Duodenal mucosa (tissue), 2 donors: ENCODE measurements around the gene MMP1.

Experiments
- H3K27ac ChIP-seq: one replicate; pipeline ENCODE4 v1.7.0; 2013; ENCODE audit warnings: low read depth, low read length
- H3K27me3 ChIP-seq, 2 donors: one replicate each; pipeline ENCODE4 v1.7.0; 2013; ENCODE audit warnings: low read length in 2 of 2, control low read depth in 1 of 2; ENCODE audit not compliant: insufficient read depth in 2 of 2, control insufficient read depth in 1 of 2
- H3K36me3 ChIP-seq, 2 donors: one replicate each; pipeline ENCODE4 v1.7.0; 2013; ENCODE audit warnings: low read length in 2 of 2, control low read depth in 1 of 2; ENCODE audit not compliant: insufficient read depth in 2 of 2, control insufficient read depth in 1 of 2
- H3K4me1 ChIP-seq, 2 donors: one replicate each; pipeline ENCODE4 v1.7.0; 2013; ENCODE audit warnings: low read length in 2 of 2, control low read depth in 1 of 2; ENCODE audit not compliant: insufficient read depth in 2 of 2, control insufficient read depth in 1 of 2
- H3K4me3 ChIP-seq, 2 donors: one replicate each; pipeline ENCODE4 v1.7.0; 2013; ENCODE audit warnings: low read length in 2 of 2, low read depth in 1 of 2
- H3K9ac ChIP-seq, 2 donors: one replicate each; pipeline ENCODE4 v1.7.0; 2013; ENCODE audit warnings: low read length in 2 of 2, low read depth in 1 of 2
- H3K9me3 ChIP-seq, 2 donors: one replicate each; pipeline ENCODE4 v1.7.0; 2013; ENCODE audit warnings: low read length in 2 of 2, control low read depth in 1 of 2; ENCODE audit not compliant: control insufficient read depth in 1 of 2

Gene MMP1

GRCh38 chr11:102831489-102832440 is 33.8 kb upstream of the MMP1 start:
- H3K9me3 ChIP-seq = no peaks in the 10 kb centered on the region
- no peaks in the 10 kb centered on the region for H3K36me3 ChIP-seq
- peak overlapping the region; percentile 72 to 80 for H3K9ac ChIP-seq
- H3K27me3 ChIP-seq = no peaks in the 10 kb centered on the region
- peak overlapping the region; percentile 57 for H3K27ac ChIP-seq
- H3K4me1 ChIP-seq = peaks cover 10 to 20% of the 10 kb centered on the region in 2 donors
- peak overlapping the region; percentile 77 to 84 for H3K4me3 ChIP-seq

GRCh38 chr11:102831128-102831488 is 33.1 kb upstream of the MMP1 start:
- Histone ChIP-seq H3K9ac (no peak overlapping the region), H3K9me3 (no peaks in the 10 kb centered on the region), H3K4me3 (no peak overlapping the region), H3K27me3 (no peaks in the 10 kb centered on the region), H3K36me3 (no peaks in the 10 kb centered on the region), H3K4me1 (peaks cover 10 to 16% of the 10 kb centered on the region in 2 donors), H3K27ac (no peak overlapping the region)

DNA sequence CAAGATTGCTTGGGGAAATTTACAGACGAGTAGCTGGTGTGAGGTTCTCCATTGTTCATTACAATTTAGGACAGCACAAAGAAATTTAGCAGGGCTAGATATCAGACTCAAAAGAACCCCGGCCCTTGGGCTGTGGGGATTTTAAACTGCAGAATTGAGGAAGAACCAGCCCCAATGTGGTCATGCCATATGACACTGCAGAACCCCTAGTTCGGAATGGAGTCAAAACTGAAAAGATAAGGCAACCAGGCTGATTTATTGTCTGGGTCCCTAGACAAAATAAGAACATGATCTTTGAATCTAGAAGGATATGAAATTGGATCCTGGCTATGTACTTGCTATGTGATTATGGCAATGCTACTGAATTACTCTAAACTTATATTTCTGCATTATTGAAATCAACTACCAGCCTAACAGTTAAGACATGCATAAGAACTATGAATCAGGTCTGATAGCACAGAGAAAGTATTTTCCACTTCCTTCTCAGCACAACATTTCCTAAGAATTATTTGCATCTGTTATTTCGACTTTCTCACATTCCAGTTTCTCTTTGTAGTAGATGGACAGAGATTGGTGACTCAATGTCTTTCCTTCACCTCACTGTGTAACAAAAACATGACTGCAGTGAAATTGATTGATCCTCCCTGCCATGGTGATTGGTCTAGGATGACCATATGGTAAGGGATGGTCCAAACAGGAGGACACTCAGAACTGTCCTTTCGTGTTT is 32.2 kb upstream of the MMP1 start:
- H3K36me3 ChIP-seq = no peaks in the 10 kb centered on the region
- no peaks in the 10 kb centered on the region for H3K27me3 ChIP-seq
- no peak overlapping the region for H3K4me3 ChIP-seq
- no peak overlapping the region for H3K27ac ChIP-seq
- no peaks in the 10 kb centered on the region for H3K9me3 ChIP-seq
- no peak overlapping the region for H3K9ac ChIP-seq
- peaks cover 3 to 6% of the 10 kb centered on the region in 2 donors for H3K4me1 ChIP-seq

GRCh38 chr11:102829316-102830000 is 31.5 kb upstream of the MMP1 start:
- no peak overlapping the region for H3K9ac ChIP-seq
- H3K4me3 ChIP-seq = no peak overlapping the region
- peaks cover 0 to 3% of the 10 kb centered on the region in 2 donors for H3K4me1 ChIP-seq
- no peaks in the 10 kb centered on the region for H3K9me3 ChIP-seq
- H3K27ac ChIP-seq = no peak overlapping the region
- no peaks in the 10 kb centered on the region for H3K27me3 ChIP-seq
- H3K36me3 ChIP-seq = no peaks in the 10 kb centered on the region

DNA sequence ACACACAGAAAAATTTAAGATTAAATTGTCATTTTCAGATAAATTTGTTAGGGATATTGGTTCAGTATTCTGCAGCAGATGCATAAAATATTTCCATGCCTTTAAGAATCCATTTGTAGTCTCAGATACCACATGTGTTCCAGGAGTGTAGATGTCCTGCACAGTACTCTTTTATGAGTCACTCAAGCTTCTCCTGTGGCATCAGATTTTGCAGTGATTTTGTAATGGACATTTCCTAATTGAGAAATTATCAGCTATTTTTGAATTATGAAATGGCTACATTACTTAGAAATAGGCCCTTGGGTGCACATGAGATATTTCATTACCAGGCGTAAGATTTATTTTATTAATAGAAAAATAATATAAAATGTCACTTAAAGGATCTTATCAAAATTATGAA is 26.6 kb upstream of the MMP1 start:
- Histone ChIP-seq H3K36me3 (no peaks in the 10 kb centered on the region), H3K27me3 (no peaks in the 10 kb centered on the region), H3K9me3 (no peaks in the 10 kb centered on the region), H3K27ac (no peak overlapping the region), H3K4me1 (no peaks in the 10 kb centered on the region), H3K9ac (no peak overlapping the region), H3K4me3 (no peak overlapping the region)

GRCh38 chr11:102819491-102819890 is 21.5 kb upstream of the MMP1 start:
- Histone ChIP-seq H3K9me3 (no peaks in the 10 kb centered on the region), H3K4me3 (no peak overlapping the region), H3K36me3 (no peaks in the 10 kb centered on the region), H3K4me1 (no peaks in the 10 kb centered on the region), H3K27me3 (no peaks in the 10 kb centered on the region), H3K27ac (no peak overlapping the region), H3K9ac (no peak overlapping the region)

DNA sequence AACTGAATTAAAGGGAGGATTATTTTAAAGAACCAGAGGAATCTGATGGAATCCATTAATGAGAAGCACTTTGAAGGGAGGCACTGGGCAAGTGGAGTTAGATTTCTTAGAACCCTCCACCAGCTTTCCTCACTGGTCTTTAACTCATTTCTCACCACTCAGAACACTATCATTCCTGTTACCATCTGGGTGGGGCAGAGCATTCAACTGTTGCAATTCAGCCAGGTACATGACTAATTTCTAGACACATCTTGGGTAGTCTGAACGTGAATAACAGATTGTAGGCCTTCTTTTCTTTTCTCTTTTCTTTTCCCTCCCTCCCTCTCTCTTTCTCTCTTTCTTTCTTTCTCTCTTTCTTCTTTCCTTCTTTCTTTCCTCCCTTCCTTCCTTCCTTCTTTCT is 15.5 kb upstream of the MMP1 start:
- no peaks in the 10 kb centered on the region for H3K27me3 ChIP-seq
- H3K4me3 ChIP-seq = no peak overlapping the region
- H3K4me1 ChIP-seq = peaks cover 4 to 9% of the 10 kb centered on the region in 2 donors
- H3K9me3 ChIP-seq = no peaks in the 10 kb centered on the region
- H3K36me3 ChIP-seq = no peaks in the 10 kb centered on the region
- no peak overlapping the region for H3K9ac ChIP-seq
- H3K27ac ChIP-seq = no peak overlapping the region

GRCh38 chr11:102812188-102812587 is 14.2 kb upstream of the MMP1 start:
- no peak overlapping the region for H3K4me3 ChIP-seq
- H3K9ac ChIP-seq = no peak overlapping the region
- H3K9me3 ChIP-seq = no peaks in the 10 kb centered on the region
- H3K27ac ChIP-seq = no peak overlapping the region
- H3K36me3 ChIP-seq = no peaks in the 10 kb centered on the region
- peaks cover 4 to 9% of the 10 kb centered on the region in 2 donors for H3K4me1 ChIP-seq
- no peaks in the 10 kb centered on the region for H3K27me3 ChIP-seq

DNA sequence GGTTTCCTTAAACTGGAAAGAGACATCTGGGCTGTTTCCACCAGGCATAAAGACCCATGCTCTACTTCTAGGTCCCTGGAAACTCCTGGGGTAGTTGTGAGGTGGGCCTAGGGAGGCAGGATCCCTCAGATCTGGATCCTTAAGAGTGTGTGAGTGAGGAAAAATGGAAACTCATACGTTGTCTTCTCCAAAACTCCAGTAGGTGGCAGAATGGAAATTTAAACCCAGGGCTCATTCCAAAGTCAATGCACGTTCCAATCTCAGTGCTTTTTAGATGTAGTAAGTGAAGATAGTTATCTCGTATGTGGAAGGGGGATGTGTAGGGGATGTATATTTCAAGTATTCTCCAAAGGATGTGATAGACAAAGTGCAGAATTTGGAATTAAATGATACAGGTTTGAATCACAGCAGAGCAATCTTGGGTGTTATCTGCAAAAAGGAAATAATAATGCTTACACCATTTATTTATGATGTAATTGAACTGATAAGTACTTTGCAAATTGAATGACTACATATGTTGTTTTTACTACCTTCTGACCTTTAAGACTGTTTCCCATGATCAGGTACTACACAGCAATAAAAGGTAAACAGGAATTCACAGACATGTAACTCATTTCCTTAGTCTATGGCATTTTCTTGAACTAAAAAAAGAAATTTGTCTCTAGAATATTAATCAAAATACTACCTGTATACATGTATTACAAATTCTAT is 13.1 kb upstream of the MMP1 start:
- Histone ChIP-seq H3K9me3 (no peaks in the 10 kb centered on the region), H3K36me3 (no peaks in the 10 kb centered on the region), H3K4me3 (no peak overlapping the region), H3K9ac (no peak overlapping the region), H3K27me3 (no peaks in the 10 kb centered on the region), H3K4me1 (peaks cover 4 to 9% of the 10 kb centered on the region in 2 donors), H3K27ac (no peak overlapping the region)
